GM12891 (cell line): ENCODE results near the gene OR6X1.

Experiments
- PAX5 ChIP-seq: IDR thresholded peaks from 2 replicates; pipeline ENCODE4 v1.6.1; 2011; ENCODE audit warnings: low read length, moderate library complexity, mild to moderate bottlenecking; ENCODE audit not compliant: insufficient read depth, severe bottlenecking
- POLR2AphosphoS5 ChIP-seq: IDR thresholded peaks from 2 replicates; pipeline ENCODE4 v1.6.1; 2011; ENCODE audit warnings: low read depth, low read length, control low read depth
- TAF1 ChIP-seq: IDR thresholded peaks from 2 replicates; pipeline ENCODE4 v1.6.1; 2011; ENCODE audit warnings: low read depth, low read length, control low read depth

GRCh38 chr11:123755344-123755743 is 1.0 kb upstream of the OR6X1 start:
- no peak for TF ChIP-seq PAX5
- TF ChIP-seq TAF1 = no peak
- TF ChIP-seq POLR2AphosphoS5 = no peak
